Left lung (tissue), 10 donors: Measurements from ENCODE around the gene ATXN10. TPM values are rescaled to one million over a fixed set of nuclear protein-coding genes. Genes with fewer than 3 reads are reported as not detected.

Experiments
- ATAC-seq: fragments of 200-7000 bp; cut with Tn5 transposase; one replicate; pipeline ENCODE4 v1.9.1; 2020; ENCODE audit warnings: moderate library complexity
- DNase-seq, 4 donors: peaks; one replicate each; pipeline ENCODE4 v3.0.0-alpha.2; 2013 to 2020
- H3K27ac ChIP-seq, 2 donors: fragments of 200-600 bp; sonication (generic) in 1 of 2; one replicate each; pipeline versions ENCODE4 v1.5.0 to v1.8.0; 2020 to 2021
- H3K27me3 ChIP-seq, 2 donors: fragments of 200-600 bp; sonication (generic) in 1 of 2; one replicate each; pipeline versions ENCODE4 v1.5.0 to v1.8.0; 2020 to 2021
- H3K36me3 ChIP-seq, 2 donors: fragments of 200-600 bp; sonication (generic) in 1 of 2; one replicate each; pipeline versions ENCODE4 v1.5.0 to v1.8.0; 2020 to 2021
- H3K4me1 ChIP-seq, 2 donors: fragments of 200-600 bp; one replicate each; pipeline ENCODE4 v1.8.0; 2021
- H3K4me3 ChIP-seq, 2 donors: fragments of 200-600 bp; sonication (generic) in 1 of 2; one replicate each; pipeline versions ENCODE4 v1.5.0 to v1.8.0; 2020 to 2021; ENCODE audit warnings: mild to moderate bottlenecking in 1 of 2
- H3K9me3 ChIP-seq, 2 donors: fragments of 200-600 bp; sonication (generic) in 1 of 2; one replicate each; pipeline versions ENCODE4 v1.5.0 to v1.8.0; 2020 to 2021
- CTCF ChIP-seq, 2 donors: fragments of 200-600 bp; sonication (generic) in 1 of 2; IDR thresholded peaks; one replicate each; pipeline versions ENCODE4 v1.5.0 to v1.8.0; 2021; ENCODE audit warnings: antibody characterized with exemption in 2 of 2
- intact Hi-C, 2 donors: fragments of 100-400 bp; cut with DNase I; formaldehyde crosslinking; loops; one replicate each; pipeline versions ENCODE4 v1.11.2 to v1.14.2; 2022
- polyA plus RNA-seq, 6 donors: library from polyadenylated mRNA; unstranded; fragments of 120-200 nt; gene quantifications; one replicate each; pipeline ENCODE4 v1.2.1, GENCODE V29; 2013; ENCODE audit not compliant: insufficient read length in 6 of 6
- total RNA-seq, 2 donors: library from RNA; stranded (reverse); fragmentation: NEBNext Ultra II Directional; extraction: Animal tissue kit (Norgen Biotek cat#: 25700); gene quantifications; one replicate each; pipeline ENCODE4 v1.2.1, GENCODE V29; 2021
- donor health status: DM: no; HTN: yes; CAD: no.
- donor health status: DM: no; HTN: no; CAD: no.

The ATXN10 gene
- total and polyA plus RNA-seq, 8 donors, result 117 to 281 (median 237) TPM

DNA sequence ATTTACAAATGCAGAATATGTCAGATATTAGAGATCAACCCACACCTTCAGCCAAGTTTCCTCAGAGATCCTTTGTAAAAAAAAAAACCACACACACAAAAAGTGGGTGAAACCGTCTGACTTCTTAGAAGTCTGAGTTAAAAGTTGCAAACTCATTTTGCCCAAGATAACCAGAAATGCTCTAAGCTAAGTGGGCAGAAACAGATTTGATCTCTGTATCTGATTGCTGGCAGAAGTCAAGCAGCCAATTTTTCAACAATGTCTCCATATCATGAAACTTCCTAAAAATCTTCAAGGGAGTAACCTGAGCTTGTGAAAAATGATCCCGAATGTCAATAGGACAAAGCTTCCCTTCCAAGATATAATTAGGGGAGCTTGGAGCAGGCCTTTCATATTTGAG, 28.6 kb upstream of the ATXN10 start:
- intact Hi-C loops, result no loop called here
- Histone ChIP-seq H3K9me3 (no peaks in the 10 kb centered on the region), H3K27me3 (peaks cover 0 to 89% of the 10 kb centered on the region in 2 donors), H3K36me3 (no peaks in the 10 kb centered on the region), H3K4me1 (peaks cover 13 to 28% of the 10 kb centered on the region in 2 donors), H3K4me3 (no peak overlapping the region), H3K27ac (no peak overlapping the region)
- TF ChIP-seq CTCF (IDR thresholded peaks at IDR 0.05), result no peak
- ATAC-seq, result no peak
- no peak for DNase-seq

DNA sequence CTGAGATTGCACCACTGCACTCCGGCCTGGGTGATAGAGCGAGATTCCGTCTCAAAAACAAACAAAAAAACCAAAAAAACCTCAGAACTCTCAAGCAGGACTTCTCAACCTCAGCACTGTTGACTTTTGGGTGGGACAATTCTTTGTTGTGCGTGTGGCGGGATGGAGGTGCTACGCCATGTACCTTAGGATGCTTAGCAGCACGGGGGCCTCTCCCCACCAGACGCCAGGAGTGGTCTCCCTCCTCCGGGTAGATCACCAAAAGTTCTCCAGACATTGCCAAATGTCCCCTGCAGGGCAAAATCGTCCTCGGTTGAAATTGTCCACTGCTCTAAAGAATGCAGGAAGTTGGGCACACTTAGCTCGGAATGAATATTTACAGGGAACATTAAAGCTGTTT, 26.9 kb upstream of the ATXN10 start:
- no peak overlapping the region for H3K4me3 ChIP-seq
- TF ChIP-seq CTCF (IDR thresholded peaks at IDR 0.05), result no peak
- no peaks in the 10 kb centered on the region for H3K36me3 ChIP-seq
- no peak for ATAC-seq
- peaks cover 0 to 82% of the 10 kb centered on the region in 2 donors for H3K27me3 ChIP-seq
- H3K9me3 ChIP-seq, result no peaks in the 10 kb centered on the region
- intact Hi-C loops, result no loop called here
- H3K4me1 ChIP-seq, result peaks cover 6 to 11% of the 10 kb centered on the region in 2 donors
- H3K27ac ChIP-seq, result no peak overlapping the region
- DNase-seq, result no peak

DNA sequence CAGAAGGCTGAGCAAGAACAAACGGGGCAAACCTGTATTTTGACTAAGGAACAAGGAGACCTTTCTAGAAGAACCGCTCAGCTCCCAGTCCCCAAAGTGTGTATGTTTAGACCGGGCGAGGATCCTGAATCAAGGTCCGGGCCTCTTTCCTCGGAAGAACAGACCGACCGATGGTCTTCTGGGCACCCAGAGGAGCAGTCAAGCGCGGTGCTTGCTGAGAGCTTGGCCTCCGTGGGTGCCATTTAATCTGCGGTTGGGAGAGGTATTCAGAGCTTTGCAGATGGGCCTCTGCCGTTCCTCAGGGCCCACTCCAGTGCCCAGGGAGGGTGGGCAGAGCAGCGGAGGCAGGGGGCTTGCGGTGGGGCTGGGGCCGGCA, 26.5 kb upstream of the ATXN10 start:
- no peak for TF ChIP-seq CTCF (IDR thresholded peaks at IDR 0.05)
- H3K9me3 ChIP-seq, result no peaks in the 10 kb centered on the region
- H3K36me3 ChIP-seq, result no peaks in the 10 kb centered on the region
- no peak overlapping the region for H3K27ac ChIP-seq
- ATAC-seq, result peak; percentile 16
- DNase-seq, result no peak
- intact Hi-C loops, result no loop called here
- H3K27me3 ChIP-seq, result peaks cover 0 to 78% of the 10 kb centered on the region in 2 donors
- no peak overlapping the region for H3K4me3 ChIP-seq
- peaks cover 6 to 8% of the 10 kb centered on the region in 2 donors for H3K4me1 ChIP-seq

GRCh38 chr22:45645526-45646414, 25.9 kb upstream of the ATXN10 start:
- no peak overlapping the region for H3K27ac ChIP-seq
- no peak overlapping the region for H3K4me3 ChIP-seq
- peaks cover 0 to 72% of the 10 kb centered on the region in 2 donors for H3K27me3 ChIP-seq
- intact Hi-C loops, result no loop called here
- peak; percentile 90 to 96 for TF ChIP-seq CTCF (IDR thresholded peaks at IDR 0.05)
- no peaks in the 10 kb centered on the region for H3K9me3 ChIP-seq
- H3K36me3 ChIP-seq, result no peaks in the 10 kb centered on the region
- DNase-seq, result peak; percentile 50 to 95 (median 69)
- peak; percentile 98 for ATAC-seq
- H3K4me1 ChIP-seq, result peaks cover 6 to 8% of the 10 kb centered on the region in 2 donors

DNA sequence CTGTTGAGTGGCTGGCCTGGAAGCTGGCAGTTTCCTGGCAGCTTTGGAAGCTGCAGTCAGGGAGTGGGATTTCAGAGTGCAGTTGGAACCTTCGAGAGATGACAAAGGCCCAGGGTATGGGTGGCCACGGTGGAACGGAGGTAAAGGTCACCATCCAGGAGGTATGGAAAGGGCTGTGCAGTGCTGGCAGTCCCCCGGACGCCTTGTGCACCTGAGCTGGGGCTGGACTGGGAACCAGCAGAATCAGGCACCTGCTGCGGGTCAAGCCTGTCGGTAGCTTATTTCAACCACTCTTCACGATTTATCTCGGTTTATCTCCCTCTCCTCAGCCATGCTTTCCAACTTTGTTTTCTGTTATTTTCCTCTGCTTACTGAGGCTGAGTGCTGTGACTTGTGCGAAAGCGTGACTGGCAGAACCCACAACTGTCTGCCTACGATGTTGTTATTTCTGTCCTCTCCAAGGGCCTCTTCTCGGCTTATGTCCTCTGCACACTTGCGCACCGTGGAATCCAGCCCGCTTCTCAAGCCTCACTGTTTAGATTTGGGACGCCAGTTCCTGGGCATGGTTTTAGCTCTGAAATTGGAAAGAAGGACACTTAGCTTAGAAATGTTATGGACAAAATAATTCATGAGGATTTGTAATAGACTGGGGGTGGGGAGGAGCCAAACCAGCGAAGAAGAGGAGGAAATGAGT, 24.0 kb upstream of the ATXN10 start:
- H3K4me3 ChIP-seq, result no peak overlapping the region
- intact Hi-C loops, result no loop called here
- H3K9me3 ChIP-seq, result no peaks in the 10 kb centered on the region
- no peaks in the 10 kb centered on the region for H3K36me3 ChIP-seq
- H3K27me3 ChIP-seq, result peaks cover 0 to 59% of the 10 kb centered on the region in 2 donors
- DNase-seq (no peak), ATAC-seq (no peak)
- H3K4me1 ChIP-seq, result peaks cover 6 to 8% of the 10 kb centered on the region in 2 donors
- no peak overlapping the region for H3K27ac ChIP-seq
- no peak for TF ChIP-seq CTCF (IDR thresholded peaks at IDR 0.05)
